UCSD-AML1 (cell line): ENCODE data around the gene VGF.
A peak's percentile ranks its signal among the peaks of the same experiment; 100 is the strongest.

Experiments
- DNase-seq: peaks from one replicate; lab custom pipeline; 2025; ENCODE audit not compliant: unreplicated experiment; lab: John Stamatoyannopoulos, UW

VGF gene

DNA sequence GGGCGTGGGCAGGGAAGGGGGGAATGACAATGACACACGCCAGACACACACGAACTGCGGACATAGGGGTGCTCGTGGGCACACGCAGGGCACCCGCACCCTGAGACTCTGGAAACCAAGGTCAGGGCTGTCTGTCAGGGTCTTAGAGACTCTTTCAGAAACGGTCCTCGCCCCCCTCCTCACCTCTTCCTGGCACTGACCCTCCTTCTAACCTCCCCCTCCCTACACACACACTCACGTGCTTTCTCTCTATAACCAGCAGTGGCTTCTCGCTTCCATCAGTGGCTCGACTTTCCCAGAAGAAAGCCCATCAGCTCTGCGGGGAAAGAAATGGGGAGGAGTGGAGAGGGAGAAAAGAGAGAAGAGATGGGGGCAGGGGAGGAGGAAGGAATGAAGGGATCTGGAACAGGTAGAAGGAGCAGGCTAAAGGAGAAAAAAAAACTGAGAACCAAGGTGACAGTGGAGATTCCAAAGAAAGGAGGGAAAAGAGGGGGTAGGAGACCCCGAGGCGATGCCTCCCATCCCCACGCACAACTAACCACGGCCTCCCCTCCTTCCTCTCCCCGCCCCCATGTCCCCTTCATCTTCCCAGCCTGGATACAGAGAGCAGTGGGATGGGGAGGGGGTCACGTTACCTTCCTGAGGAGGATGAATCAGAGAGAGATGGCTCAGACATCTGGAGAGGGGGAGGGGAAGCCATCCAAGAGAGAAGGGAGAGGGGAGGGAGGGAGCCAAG lies 1.7 kb upstream of the VGF start:
- DNase-seq, result no peak

GRCh38 chr7:101166648-101166908 lies 1.2 kb upstream of the VGF start:
- no peak for DNase-seq

GRCh38 chr7:101165958-101166647 lies 734 bp upstream of the VGF start:
- no peak for DNase-seq

GRCh38 chr7:101164071-101164840 lies 1.1 kb downstream of the VGF start:
- no peak for DNase-seq

DNA sequence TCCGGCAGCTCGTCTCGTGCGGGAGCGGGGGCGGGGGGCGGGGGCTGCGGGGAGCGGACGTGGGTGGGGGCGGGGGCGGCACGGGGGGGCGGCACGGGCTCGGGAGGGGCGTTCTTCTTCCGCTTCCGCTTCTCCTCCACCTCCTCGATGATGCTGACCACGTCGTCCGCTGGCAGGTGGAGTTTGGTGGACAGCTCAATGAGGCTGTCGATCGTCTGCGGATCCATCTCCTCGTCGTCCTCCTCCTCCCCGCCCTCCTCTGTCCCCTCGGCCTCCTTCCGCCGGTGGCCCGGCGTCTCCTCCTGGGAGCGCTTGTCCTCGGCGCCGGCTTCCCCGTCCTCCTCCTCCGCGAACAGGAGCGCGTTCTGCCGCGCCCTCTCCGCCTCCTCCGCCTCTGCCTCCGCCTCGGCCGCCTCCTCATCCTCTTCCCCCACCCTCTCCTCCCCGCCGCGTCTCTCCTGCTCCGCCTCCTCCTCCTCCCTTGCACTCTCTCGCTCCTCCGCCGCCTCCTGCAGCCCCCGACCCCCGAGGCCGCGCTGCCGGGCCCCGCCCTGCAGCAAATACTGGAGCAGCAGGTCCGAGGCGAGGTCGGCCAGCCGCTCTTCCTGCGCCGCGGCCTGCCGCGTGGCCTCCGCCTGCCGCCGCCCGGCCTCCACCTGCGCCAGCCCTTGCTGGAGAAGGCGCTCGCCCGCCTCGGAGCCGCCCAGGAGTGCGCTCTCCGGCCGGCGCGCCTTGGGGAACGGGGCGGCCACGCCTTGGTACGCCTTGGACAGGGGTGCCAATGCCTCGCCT lies 1.9 kb downstream of the VGF start:
- DNase-seq, result peak; percentile 14

DNA sequence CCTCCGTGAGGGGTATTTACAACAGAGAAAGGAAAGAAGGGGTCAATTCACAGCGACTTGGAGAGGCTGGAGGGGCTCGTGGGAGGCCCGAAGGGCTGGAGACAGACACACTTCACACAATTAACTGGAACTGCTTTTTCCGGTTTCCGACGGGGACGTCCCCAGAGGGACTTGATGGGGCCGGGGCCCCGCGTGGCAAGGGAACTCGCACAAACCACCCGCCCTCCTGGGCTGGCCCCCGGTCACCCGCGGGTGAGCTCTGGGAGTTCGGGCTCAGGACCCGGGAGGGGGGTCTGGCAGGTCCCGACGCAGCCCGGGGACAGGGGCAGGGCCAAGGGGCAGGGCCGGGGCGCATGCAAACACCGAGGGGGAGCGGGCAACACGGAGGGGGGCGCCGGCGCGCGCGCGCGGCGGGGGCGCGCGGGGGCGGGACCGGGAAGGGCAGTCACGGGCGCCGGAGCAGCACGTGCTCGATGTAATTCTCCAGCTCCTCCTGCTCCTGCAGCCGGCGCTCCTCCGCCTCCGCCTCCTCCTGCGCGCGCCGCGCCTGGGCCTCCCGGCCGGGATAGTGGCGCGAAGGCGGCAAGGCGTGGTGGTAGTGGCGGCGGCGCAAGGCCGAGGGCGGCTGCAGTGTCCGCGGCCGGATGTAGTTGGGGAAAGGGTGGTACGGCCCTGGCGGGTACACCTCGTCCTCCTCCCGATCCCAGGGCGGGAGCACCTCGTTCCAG lies 2.7 kb downstream of the VGF start:
- peak; percentile 13 for DNase-seq

- no peak for DNase-seq
Measured at GRCh38 chr7:101161692-101162471, 3.5 kb downstream of the VGF start.

DNA sequence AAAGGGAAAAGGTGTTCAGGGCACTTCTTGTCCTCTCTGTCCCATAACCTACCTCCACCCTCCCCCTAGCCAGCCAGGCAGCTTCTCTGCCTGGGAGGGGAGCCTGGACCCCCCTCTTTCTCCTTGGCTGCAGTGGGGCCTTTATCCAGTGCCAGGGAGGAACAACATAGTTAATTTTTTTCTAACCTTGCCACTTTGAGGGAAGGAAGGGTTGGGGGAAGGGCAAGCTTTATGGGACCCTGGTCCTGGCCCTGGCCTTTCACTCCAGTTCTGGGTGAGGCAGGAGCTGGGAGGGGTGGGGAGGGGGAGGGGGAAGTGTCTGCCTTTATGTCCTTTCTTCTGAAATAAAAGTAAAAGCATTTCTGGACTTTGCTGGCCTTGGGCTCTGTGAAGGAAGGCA lies 4.5 kb downstream of the VGF start:
- no peak for DNase-seq

DNA sequence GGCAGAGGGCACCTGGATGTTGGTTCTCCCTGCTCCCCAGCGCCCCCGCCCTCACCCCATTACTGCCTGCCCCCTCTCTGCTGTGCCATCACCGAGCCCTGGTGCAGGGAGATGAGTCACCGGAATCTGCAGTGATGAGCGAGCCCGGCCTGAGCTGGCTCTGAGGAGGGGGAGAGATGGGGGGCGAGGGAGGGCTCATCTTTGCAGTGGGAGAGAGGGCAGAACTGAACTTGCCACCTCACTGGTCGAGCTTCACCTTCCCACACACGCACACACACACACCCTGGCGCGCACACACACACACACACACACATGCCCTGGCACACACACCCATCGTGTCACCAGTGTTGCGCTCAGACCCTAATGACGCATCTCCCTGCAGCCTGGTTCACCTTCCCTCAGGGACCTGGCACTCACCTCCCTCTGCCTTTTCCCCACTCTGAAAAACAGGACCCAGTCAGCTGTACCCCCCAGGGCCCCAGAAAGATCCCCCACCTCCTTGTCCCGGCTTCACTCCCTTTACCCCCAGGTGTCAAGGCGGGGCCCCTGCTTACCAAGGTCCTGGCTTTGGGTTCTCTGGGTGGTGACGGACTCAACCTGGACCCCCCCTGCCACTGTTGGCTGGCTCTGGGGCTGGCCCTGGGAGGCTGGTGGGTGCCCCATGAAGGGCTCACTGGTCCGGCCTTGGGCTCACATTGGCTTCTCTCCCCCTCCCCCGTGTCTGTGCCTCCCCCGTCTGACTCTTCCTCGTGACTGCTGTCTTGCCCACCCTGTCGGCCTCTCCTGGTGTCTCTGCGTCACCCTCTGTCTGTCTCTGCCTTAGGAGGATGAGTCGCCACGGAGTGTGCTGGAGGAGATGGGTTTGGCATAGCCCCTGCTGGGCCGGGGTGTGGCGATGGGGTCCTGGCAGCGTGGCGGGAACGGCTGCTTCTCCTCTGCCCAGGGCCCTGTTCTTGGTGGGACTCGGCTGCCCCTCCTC lies 5.4 kb downstream of the VGF start:
- no peak for DNase-seq

- no peak for DNase-seq
Measured at GRCh38 chr7:101156866-101157589, 8.3 kb downstream of the VGF start.

DNA sequence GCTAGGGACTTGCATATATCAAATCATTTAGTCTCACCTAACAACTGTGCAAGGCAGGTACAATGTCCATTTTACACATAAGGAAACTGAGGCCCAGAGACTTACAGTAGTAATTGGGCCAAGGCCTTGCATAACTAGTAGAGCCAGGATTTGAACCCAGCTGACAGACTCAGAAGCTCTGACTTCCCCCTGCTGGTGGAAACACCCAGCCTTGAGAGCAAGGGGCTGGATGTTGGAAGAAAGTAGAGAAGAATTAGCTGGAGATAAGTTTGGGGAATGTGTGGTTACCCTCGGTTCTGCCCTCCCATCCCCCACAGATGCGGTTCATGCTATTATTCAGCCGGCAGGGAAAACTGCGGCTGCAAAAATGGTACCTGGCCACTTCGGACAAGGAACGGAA lies 9.1 kb downstream of the VGF start:
- DNase-seq, result no peak

DNA sequence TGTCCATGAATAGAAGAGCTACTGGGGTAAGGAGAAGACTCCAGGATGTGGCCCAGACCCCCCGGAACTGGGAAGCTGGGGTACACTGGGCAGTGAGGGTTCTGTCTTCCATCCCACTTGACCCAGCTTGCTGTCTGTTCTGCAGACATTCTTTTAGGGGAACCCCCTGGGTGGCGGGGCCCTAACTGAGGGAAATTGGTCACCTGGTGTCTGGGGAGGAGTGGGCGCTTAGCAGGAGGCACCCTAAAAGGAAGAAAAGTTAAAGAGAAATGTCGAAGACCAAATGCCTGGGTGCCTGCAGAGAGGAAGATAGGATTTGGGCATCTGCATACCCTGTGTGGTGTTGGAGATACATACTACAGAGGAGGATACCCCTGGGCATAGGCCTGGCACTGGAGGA lies 10.1 kb downstream of the VGF start:
- DNase-seq, result no peak

DNA sequence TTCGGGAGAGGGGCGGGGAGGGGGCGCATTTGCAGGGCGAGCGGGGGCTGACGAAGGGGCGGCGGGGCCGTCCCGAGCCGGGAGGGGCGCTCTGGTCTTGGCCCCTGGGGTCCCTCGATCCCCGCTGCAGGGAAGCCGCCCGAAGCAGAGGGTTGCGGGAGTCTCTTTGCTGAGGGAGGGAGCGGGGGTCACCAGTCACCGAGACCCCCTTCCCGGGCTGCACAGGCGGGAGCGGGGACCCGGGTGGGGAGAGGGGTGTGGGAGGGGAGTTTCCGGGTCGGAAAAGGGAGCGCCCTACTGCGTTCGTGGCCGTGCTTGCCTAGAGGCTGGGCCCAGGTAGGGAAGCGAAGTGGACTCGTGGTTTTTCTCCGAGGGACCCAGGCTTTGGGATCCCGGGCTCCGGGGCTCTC lies 10.7 kb downstream of the VGF start:
- peak; percentile 25 for DNase-seq

- peak; percentile 86 for DNase-seq
Measured at GRCh38 chr7:101153969-101154692, 11.2 kb downstream of the VGF start, which contains the start of gene AP1S1. Gene AP1S1 (plus strand): TSS chr7:101154476. CDS start chr7:101154515, 39 bp downstream.

GRCh38 chr7:101151908-101152651 lies 13.3 kb downstream of the VGF start:
- no peak for DNase-seq

GRCh38 chr7:101140746-101141382 lies 24.5 kb downstream of the VGF start:
- no peak for DNase-seq
